MM.1S (cell line): ENCODE measurements around the gene FCHO1.

Experiments
- DNase-seq: peaks from one replicate; pipeline ENCODE4 v3.0.0-alpha.2; 2015
- H2AFZ ChIP-seq: fragments of 300-600 bp; sonication (generic); 2 replicates; pipeline ENCODE4 v1.6.0; 2016; ENCODE audit warnings: antibody characterized with exemption, low read length
- H3F3A ChIP-seq: fragments of 300-600 bp; sonication (generic); 2 replicates; pipeline ENCODE4 v1.6.1; 2016; ENCODE audit warnings: mild to moderate bottlenecking, antibody characterized with exemption, low read length, moderate library complexity, mixed read lengths; ENCODE audit not compliant: insufficient read depth
- H3K27ac ChIP-seq: fragments of 300-600 bp; sonication (generic); 2 replicates; pipeline ENCODE4 v1.5.1; 2016; ENCODE audit warnings: mild to moderate bottlenecking, low read length
- H3K27me3 ChIP-seq: fragments of 300-600 bp; sonication (generic); replicated peaks from 2 replicates; pipeline ENCODE4 v1.6.0; 2016; ENCODE audit warnings: low read length; ENCODE audit not compliant: insufficient read depth
- H3K36me3 ChIP-seq: fragments of 300-600 bp; sonication (generic); replicated peaks from 2 replicates; pipeline ENCODE4 v1.6.1; 2016; ENCODE audit warnings: mild to moderate bottlenecking, low read length, mixed read lengths; ENCODE audit not compliant: insufficient read depth
- H3K4me1 ChIP-seq: fragments of 300-600 bp; sonication (generic); 2 replicates; pipeline ENCODE4 v1.6.1; 2016; ENCODE audit warnings: low read length, mixed read lengths
- H3K4me2 ChIP-seq: fragments of 300-600 bp; sonication (generic); 2 replicates; pipeline ENCODE4 v1.6.0; 2016; ENCODE audit warnings: low read depth, low read length
- H3K4me3 ChIP-seq: fragments of 300-600 bp; sonication (generic); 2 replicates; pipeline ENCODE4 v1.5.1; 2016; ENCODE audit warnings: low read length, mixed read lengths
- H3K79me2 ChIP-seq: fragments of 300-600 bp; sonication (generic); 2 replicates; pipeline ENCODE4 v1.6.1; 2016; ENCODE audit warnings: mixed run types, low read length, mixed read lengths
- H3K9ac ChIP-seq: fragments of 300-600 bp; sonication (generic); 2 replicates; pipeline ENCODE4 v1.6.1; 2016; ENCODE audit warnings: low read length, mixed read lengths
- H3K9me2 ChIP-seq: fragments of 300-600 bp; sonication (generic); replicated peaks from 2 replicates; pipeline ENCODE4 v1.6.1; 2016; ENCODE audit warnings: mild to moderate bottlenecking, low read length, mixed read lengths; ENCODE audit not compliant: insufficient read depth
- H3K9me3 ChIP-seq: fragments of 300-600 bp; sonication (generic); replicated peaks from 2 replicates; pipeline ENCODE4 v1.6.1; 2016; ENCODE audit warnings: mild to moderate bottlenecking, low read length, mixed read lengths; ENCODE audit not compliant: insufficient read depth
- H4K20me1 ChIP-seq: fragments of 300-600 bp; sonication (generic); 2 replicates; pipeline ENCODE4 v1.6.1; 2016; ENCODE audit warnings: mild to moderate bottlenecking, low read length, moderate library complexity, mixed read lengths; ENCODE audit not compliant: insufficient read depth
- EZH2 ChIP-seq: fragments of 300-600 bp; sonication (generic); optimal IDR thresholded peaks from 2 replicates; pipeline ENCODE3; 2017; ENCODE audit warnings: low read depth, mild to moderate bottlenecking, antibody characterized with exemption, low read length, mixed read lengths
- EZH2phosphoT487 ChIP-seq: fragments of 300-600 bp; sonication (generic); IDR thresholded peaks from 2 replicates; pipeline ENCODE4 v1.6.1; 2018; ENCODE audit warnings: antibody characterized with exemption, low read length
- TF ChIP-seq, protein P1 (sequence below): fragments of 300-600 bp; sonication (generic); IDR thresholded peaks from 2 replicates; pipeline ENCODE4 v1.5.1; 2016; ENCODE audit warnings: antibody characterized with exemption, low read length, mixed read lengths

The FCHO1 gene

GRCh38 chr19:17711851-17712250 is 39.4 kb upstream of the FCHO1 start:
- Histone ChIP-seq H3K9me3 (no peaks in the 10 kb centered on the region), H3K27me3 (peaks cover 42% of the 10 kb centered on the region), H3K9ac (no peak overlapping the region), H3K36me3 (no peaks in the 10 kb centered on the region), H3F3A (no peaks in the 10 kb centered on the region), H3K4me2 (no peak overlapping the region), H3K9me2 (no peaks in the 10 kb centered on the region), H3K4me3 (no peak overlapping the region), H3K27ac (no peak overlapping the region), H4K20me1 (no peaks in the 10 kb centered on the region), H2AFZ (no peak overlapping the region), H3K79me2 (no peaks in the 10 kb centered on the region), H3K4me1 (no peaks in the 10 kb centered on the region)
- no peak for DNase-seq
- TF ChIP-seq EZH2: no peak
- TF ChIP-seq, protein P1, sequence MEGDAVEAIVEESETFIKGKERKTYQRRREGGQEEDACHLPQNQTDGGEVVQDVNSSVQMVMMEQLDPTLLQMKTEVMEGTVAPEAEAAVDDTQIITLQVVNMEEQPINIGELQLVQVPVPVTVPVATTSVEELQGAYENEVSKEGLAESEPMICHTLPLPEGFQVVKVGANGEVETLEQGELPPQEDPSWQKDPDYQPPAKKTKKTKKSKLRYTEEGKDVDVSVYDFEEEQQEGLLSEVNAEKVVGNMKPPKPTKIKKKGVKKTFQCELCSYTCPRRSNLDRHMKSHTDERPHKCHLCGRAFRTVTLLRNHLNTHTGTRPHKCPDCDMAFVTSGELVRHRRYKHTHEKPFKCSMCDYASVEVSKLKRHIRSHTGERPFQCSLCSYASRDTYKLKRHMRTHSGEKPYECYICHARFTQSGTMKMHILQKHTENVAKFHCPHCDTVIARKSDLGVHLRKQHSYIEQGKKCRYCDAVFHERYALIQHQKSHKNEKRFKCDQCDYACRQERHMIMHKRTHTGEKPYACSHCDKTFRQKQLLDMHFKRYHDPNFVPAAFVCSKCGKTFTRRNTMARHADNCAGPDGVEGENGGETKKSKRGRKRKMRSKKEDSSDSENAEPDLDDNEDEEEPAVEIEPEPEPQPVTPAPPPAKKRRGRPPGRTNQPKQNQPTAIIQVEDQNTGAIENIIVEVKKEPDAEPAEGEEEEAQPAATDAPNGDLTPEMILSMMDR: no peak

DNA sequence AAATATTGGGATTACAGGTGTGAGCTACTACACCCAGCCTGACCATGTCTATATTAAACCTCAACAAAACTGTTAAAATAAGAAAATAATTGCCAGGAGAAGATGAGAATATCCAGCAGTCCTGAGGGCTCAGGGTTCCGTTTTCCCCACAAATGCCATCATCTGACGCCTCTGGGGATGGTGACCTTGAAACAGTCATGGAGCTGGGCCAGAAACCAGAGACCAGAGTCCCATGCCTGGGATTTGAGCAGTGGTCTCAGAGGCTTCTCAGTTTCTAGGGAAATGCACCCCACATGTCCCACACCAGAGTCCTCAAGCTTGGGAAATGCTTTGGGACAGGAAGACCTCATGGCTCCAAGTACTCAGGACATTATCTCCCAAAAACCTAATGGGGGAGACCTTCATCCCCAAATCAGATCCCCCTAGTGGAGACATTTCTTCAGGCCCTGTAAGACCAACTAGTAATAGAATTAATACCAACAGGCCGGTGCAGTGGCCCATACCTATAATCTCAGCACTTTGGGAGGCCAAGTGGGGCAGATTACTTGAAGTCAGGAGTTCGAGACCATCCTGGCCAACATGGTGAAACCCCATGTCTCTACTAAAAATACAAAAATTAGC is 34.9 kb upstream of the FCHO1 start:
- TF ChIP-seq, protein P1: peak; percentile 19; the same call in 1 of the 2 replicates
- no peak for TF ChIP-seq EZH2
- no peak overlapping the region for H3K4me2 ChIP-seq
- H3K4me1 ChIP-seq: peaks cover 13% of the 10 kb centered on the region
- no peak overlapping the region for H3K27ac ChIP-seq
- no peaks in the 10 kb centered on the region for H3F3A ChIP-seq
- no peak overlapping the region for H3K4me3 ChIP-seq
- H3K79me2 ChIP-seq: peaks cover 14% of the 10 kb centered on the region
- H3K9me2 ChIP-seq: no peaks in the 10 kb centered on the region
- no peak overlapping the region for H2AFZ ChIP-seq
- DNase-seq: no peak
- no peak overlapping the region for H3K9ac ChIP-seq
- H3K9me3 ChIP-seq: no peaks in the 10 kb centered on the region
- H4K20me1 ChIP-seq: no peaks in the 10 kb centered on the region
- no peaks in the 10 kb centered on the region for H3K36me3 ChIP-seq
- peaks cover 27% of the 10 kb centered on the region for H3K27me3 ChIP-seq

DNA sequence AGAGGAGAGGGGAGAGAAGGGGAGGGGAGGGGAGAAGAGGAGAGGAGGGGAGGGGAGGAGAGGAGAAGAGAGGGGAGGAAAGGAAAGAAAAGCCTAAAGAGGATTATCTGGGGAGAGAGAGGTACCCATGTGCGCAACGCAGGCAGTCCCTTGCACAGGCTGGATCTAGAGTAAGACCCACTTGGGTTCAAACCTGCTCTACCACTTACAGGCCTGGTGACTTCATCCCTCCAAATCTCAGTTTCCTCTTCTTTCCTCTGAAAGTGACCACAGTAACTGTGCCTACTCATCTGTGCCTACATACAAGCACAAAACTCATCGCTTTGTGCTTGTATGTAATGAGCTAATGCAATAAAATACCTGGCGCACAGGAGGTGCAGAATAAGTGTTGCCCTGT is 32.7 kb upstream of the FCHO1 start:
- no peak for DNase-seq
- TF ChIP-seq EZH2phosphoT487 (no peak), EZH2 (no peak)
- TF ChIP-seq, protein P1: no peak
- H3K79me2 ChIP-seq: peaks cover 14% of the 10 kb centered on the region
- H3K27me3 ChIP-seq: peaks cover 16% of the 10 kb centered on the region; the same call in 1 of the 2 replicates
- H4K20me1 ChIP-seq: no peaks in the 10 kb centered on the region
- H3K4me2 ChIP-seq: peak overlapping the region; percentile 94
- H3K9me3 ChIP-seq: no peaks in the 10 kb centered on the region
- no peak overlapping the region for H3K9ac ChIP-seq
- no peak overlapping the region for H3K27ac ChIP-seq
- H2AFZ ChIP-seq: peak overlapping the region; percentile 92
- no peaks in the 10 kb centered on the region for H3K36me3 ChIP-seq
- H3F3A ChIP-seq: no peaks in the 10 kb centered on the region
- H3K4me3 ChIP-seq: peak overlapping the region; percentile 83
- peaks cover 13% of the 10 kb centered on the region for H3K4me1 ChIP-seq
- H3K9me2 ChIP-seq: no peaks in the 10 kb centered on the region
